T-helper 17 cell (primary cell): ENCODE results near the gene CASP7. TPM values are rescaled to one million over a fixed set of nuclear protein-coding genes. Genes with fewer than 3 reads are reported as not detected.

Experiments used
- ATAC-seq: fragments of 150-1000 bp; cut with Tn5 transposase; 2 replicates; pipeline ENCODE4 v1.10.0; 2021; ENCODE audit warnings: mild to moderate bottlenecking, moderate library complexity
- DNase-seq, 3 donors: peaks; one replicate each; pipeline versions ENCODE4 v3.0.0 to v3.0.0-alpha.2; 2020 to 2021
- H3K9me3 ChIP-seq: one replicate; pipeline ENCODE4 v1.7.0; 2013; ENCODE audit warnings: low read length, mild to moderate bottlenecking; ENCODE audit not compliant: control insufficient read depth, poor library complexity, severe bottlenecking
- H3K27ac Mint-ChIP-seq: one replicate; pipeline ENCODE4 v1.8.0; 2022; ENCODE audit warnings: mild to moderate bottlenecking, moderate library complexity, mixed read lengths
- H3K27me3 Mint-ChIP-seq: one replicate; pipeline ENCODE4 v1.8.0; 2022; ENCODE audit warnings: mixed read lengths
- H3K36me3 Mint-ChIP-seq: one replicate; pipeline ENCODE4 v1.8.0; 2022; ENCODE audit warnings: low read depth, mixed read lengths
- H3K4me1 Mint-ChIP-seq: one replicate; pipeline ENCODE4 v1.8.0; 2022; ENCODE audit warnings: mild to moderate bottlenecking, mixed read lengths
- H3K4me3 Mint-ChIP-seq: one replicate; pipeline ENCODE4 v1.8.0; 2022; ENCODE audit warnings: mild to moderate bottlenecking, moderate library complexity, mixed read lengths
- total RNA-seq, 4 donors: library from RNA in 2 of 4; stranded (reverse) in 2 of 4; gene quantifications; one replicate each; pipeline ENCODE4 v1.2.3 and lab custom pipeline; 2022 to 2026

The CASP7 gene
- total RNA-seq, 2 donors from 2014 or later: 12.7 to 14.2 TPM

- Mint-ChIP-seq H3K27ac (peak overlapping the region; percentile 86), H3K4me3 (no peak overlapping the region), H3K36me3 (peaks cover 5% of the 10 kb centered on the region), H3K27me3 (no peaks in the 10 kb centered on the region), H3K4me1 (peaks cover 29% of the 10 kb centered on the region)
- no peaks in the 10 kb centered on the region for H3K9me3 ChIP-seq
- DNase-seq (no peak), ATAC-seq (no peak)
These were observed 28.9 kb downstream of the CASP7 start for GRCh38 chr10:113708640-113709039.

- H3K9me3 ChIP-seq: no peaks in the 10 kb centered on the region
- peaks cover 5% of the 10 kb centered on the region for H3K36me3 Mint-ChIP-seq
- peaks cover 29% of the 10 kb centered on the region for H3K4me1 Mint-ChIP-seq
- H3K27ac Mint-ChIP-seq: peak overlapping the region; percentile 86
- no peak for DNase-seq
- no peak for ATAC-seq
- H3K27me3 Mint-ChIP-seq: no peaks in the 10 kb centered on the region
- H3K4me3 Mint-ChIP-seq: no peak overlapping the region
These were observed 29.6 kb downstream of the CASP7 start for GRCh38 chr10:113709221-113709838.

DNA sequence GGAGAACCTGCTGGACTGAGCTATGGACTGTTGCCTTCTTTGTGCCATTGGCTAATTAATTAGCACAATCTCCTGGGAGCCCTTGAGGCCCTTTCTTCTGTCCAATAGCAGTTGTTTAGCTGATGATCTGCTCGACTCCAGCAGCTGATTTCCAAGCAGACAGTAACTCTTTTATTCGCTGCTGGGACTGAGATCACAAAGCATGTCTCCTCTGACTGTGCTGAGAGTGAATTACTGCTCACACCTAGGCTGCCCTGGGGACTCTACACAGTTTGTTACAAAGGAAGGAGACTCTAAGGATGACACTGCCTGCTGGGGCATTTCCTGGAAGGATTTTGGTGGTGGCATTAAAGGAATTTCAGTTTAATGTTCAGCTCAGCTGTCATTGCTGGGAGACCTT lies 31.4 kb downstream of the CASP7 start:
- Mint-ChIP-seq H3K36me3 (peaks cover 5% of the 10 kb centered on the region), H3K4me1 (peaks cover 24% of the 10 kb centered on the region), H3K4me3 (no peak overlapping the region), H3K27me3 (no peaks in the 10 kb centered on the region), H3K27ac (peak overlapping the region; percentile 63)
- no peaks in the 10 kb centered on the region for H3K9me3 ChIP-seq
- DNase-seq (no peak), ATAC-seq (no peak)

DNA sequence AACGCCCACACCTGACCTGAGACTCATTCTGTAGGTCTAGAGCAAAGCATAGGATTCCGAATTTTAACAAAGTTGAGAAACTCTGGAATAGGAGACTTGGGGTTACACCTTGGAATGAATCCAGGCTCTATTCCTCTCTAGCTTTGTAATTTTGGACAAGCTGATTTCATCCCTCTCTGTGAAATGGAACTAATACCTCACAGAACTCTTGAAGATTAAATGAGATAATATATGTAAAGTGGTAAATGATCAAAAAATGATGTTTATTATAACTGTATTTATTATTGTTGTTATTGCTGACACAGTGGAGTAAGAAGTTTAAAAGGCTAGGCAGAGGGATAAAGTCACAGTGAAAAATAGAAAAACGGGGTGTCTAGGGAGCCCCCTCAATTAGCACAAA lies 32.3 kb downstream of the CASP7 start:
- no peak overlapping the region for H3K27ac Mint-ChIP-seq
- H3K4me3 Mint-ChIP-seq: no peak overlapping the region
- peaks cover 20% of the 10 kb centered on the region for H3K4me1 Mint-ChIP-seq
- peaks cover 5% of the 10 kb centered on the region for H3K36me3 Mint-ChIP-seq
- ATAC-seq (no peak), DNase-seq (no peak)
- H3K27me3 Mint-ChIP-seq: no peaks in the 10 kb centered on the region
- H3K9me3 ChIP-seq: no peaks in the 10 kb centered on the region

- H3K4me1 Mint-ChIP-seq: peaks cover 16% of the 10 kb centered on the region
- H3K36me3 Mint-ChIP-seq: peaks cover 5% of the 10 kb centered on the region
- ATAC-seq (no peak), DNase-seq (no peak)
- no peak overlapping the region for H3K4me3 Mint-ChIP-seq
- no peaks in the 10 kb centered on the region for H3K27me3 Mint-ChIP-seq
- H3K27ac Mint-ChIP-seq: no peak overlapping the region
- H3K9me3 ChIP-seq: no peaks in the 10 kb centered on the region
These were observed 33.3 kb downstream of the CASP7 start for GRCh38 chr10:113712755-113713639.

- Mint-ChIP-seq H3K4me1 (peaks cover 13% of the 10 kb centered on the region), H3K4me3 (no peak overlapping the region), H3K36me3 (peaks cover 5% of the 10 kb centered on the region), H3K27ac (no peak overlapping the region), H3K27me3 (no peaks in the 10 kb centered on the region)
- DNase-seq: no peak
- no peaks in the 10 kb centered on the region for H3K9me3 ChIP-seq
- ATAC-seq: no peak
These were observed 33.9 kb downstream of the CASP7 start for GRCh38 chr10:113713640-113713982.

GRCh38 chr10:113716109-113716910 lies 36.6 kb downstream of the CASP7 start:
- Mint-ChIP-seq H3K4me3 (no peak overlapping the region), H3K4me1 (peaks cover 5% of the 10 kb centered on the region), H3K27me3 (no peaks in the 10 kb centered on the region), H3K36me3 (peaks cover 8% of the 10 kb centered on the region), H3K27ac (no peak overlapping the region)
- DNase-seq (no peak), ATAC-seq (no peak)
- no peaks in the 10 kb centered on the region for H3K9me3 ChIP-seq

DNA sequence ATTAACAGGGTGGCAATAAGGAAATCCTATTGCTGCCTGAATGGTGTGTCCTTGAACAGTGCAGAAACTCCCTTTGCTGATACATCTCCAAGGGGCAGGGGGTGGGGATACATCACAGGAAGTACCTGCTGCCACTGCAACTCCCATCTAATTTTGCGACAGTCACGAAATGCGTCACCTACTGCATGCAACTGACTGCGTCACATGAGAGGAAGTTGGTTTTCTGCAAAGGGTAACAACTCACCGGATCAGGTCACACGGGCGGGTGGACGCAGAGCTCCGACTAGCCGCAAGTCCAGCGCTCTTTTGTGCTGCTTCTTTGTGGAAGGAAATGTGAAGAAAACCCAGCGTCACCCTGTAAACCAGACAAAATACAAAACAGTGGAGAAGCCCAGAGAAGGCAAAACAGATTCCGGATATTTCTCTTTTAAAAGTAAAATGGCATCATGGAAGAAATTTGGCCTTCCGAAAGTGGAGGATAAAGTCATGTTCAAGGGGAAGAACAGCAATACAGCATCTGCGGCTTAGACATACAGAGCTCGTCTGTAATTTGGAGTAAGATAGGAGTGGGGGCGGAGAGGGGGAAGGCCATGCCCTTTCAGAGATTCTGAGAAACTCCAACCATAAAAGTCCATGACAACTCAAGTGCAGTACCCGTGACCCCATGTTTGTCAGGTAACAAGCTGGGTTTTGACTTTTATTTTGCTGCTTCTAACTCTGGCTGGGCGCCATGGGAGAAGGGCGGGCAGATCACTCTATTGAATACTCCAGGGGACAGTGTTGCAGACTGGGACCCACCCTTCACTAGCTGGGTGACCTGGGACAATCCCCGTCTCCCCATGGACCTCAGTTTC lies 39.5 kb downstream of the CASP7 start:
- ATAC-seq: no peak

DNA sequence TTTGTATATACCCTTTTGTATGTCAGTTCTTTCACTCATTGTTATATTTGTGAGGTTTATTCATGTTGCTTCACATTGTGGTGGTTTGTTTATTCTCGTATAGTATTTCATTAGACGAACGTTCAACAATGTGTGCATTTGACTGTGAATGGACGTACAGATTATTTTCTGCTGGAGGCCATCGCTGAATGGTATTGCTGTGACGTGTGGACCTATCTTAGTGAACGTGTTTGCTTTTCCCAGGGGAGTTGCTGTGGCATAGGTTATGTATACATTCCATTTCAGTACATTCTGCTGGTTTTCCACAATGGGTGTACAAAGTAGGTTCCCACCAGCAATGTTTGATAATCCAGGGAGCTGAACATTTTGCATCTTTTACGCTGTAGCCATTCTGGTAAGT lies 40.7 kb downstream of the CASP7 start:
- Mint-ChIP-seq H3K27me3 (no peaks in the 10 kb centered on the region), H3K4me3 (no peak overlapping the region), H3K36me3 (peaks cover 6% of the 10 kb centered on the region), H3K4me1 (peaks cover 2% of the 10 kb centered on the region), H3K27ac (no peak overlapping the region)
- no peaks in the 10 kb centered on the region for H3K9me3 ChIP-seq
- DNase-seq: no peak
- ATAC-seq: no peak

More for the DNA sequence above, 39.5 kb downstream of the CASP7 start:
- Mint-ChIP-seq H3K36me3 (peaks cover 6% of the 10 kb centered on the region), H3K27ac (no peak overlapping the region), H3K4me1 (peaks cover 2% of the 10 kb centered on the region), H3K27me3 (no peaks in the 10 kb centered on the region), H3K4me3 (peak overlapping the region; percentile 56)
- DNase-seq: no peak
- no peaks in the 10 kb centered on the region for H3K9me3 ChIP-seq

DNA sequence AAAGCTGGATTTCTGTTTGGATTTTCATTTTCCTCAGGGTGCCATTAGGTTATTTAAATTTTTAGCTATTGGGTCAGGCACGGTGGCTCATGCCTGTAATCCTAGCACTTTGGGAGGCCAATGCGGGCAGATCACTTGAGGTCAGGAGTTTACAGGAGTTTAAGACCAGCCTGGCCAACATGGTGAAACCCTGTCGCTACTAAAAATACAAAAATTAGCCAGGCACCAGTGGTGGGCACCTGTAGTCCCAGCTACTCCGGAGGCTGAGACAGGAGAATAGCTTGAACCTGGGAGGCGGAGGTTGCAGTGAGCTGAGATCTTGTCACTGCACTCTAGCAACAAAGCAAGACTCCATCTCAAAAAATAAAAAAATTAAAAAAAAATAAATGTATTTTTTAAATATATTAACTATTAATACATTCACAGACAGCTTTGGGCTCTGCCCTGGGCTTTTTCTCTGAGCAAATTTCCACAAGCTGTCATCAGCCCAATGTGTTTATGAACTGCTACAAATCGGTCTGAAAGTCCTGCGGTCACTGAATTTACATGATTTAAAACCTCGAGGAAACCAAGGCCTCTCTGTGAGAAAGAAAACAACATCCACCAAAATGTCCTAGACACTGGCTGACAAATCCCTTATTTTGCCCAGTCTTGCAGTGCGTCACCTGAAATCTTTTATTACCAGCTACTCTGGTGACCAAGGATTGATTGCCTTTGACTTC lies 52.6 kb downstream of the CASP7 start:
- Mint-ChIP-seq H3K27ac (no peak overlapping the region), H3K36me3 (peaks cover 3% of the 10 kb centered on the region), H3K4me3 (no peak overlapping the region), H3K27me3 (no peaks in the 10 kb centered on the region), H3K4me1 (peaks cover 2% of the 10 kb centered on the region)
- DNase-seq (no peak), ATAC-seq (no peak)
- no peaks in the 10 kb centered on the region for H3K9me3 ChIP-seq

- ATAC-seq: no peak
- H3K9me3 ChIP-seq: no peaks in the 10 kb centered on the region
- Mint-ChIP-seq H3K4me1 (peaks cover 2% of the 10 kb centered on the region), H3K27ac (no peak overlapping the region), H3K36me3 (peaks cover 2% of the 10 kb centered on the region), H3K4me3 (no peak overlapping the region), H3K27me3 (no peaks in the 10 kb centered on the region)
- no peak for DNase-seq
These were observed 53.3 kb downstream of the CASP7 start for GRCh38 chr10:113732966-113733365.

DNA sequence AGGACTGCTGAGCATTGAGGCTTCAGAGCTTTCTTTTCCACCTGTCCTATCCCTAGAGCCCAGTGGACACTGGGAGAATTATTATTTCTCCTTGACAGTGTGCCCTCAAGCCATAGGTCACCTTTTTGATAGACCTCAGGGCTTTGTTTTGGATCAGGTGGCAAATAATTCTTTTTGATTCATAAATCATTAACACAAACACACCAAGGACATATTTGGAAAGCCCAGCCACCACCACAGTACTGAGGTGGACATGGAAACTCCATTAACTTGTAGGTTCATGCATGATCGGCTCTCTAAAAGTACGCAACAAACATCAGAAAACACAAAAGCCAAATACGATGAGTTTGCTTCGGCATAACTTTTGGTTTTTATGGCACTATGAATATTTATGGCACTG lies 53.9 kb downstream of the CASP7 start:
- Mint-ChIP-seq H3K27ac (no peak overlapping the region), H3K4me3 (no peak overlapping the region), H3K4me1 (peaks cover 2% of the 10 kb centered on the region), H3K36me3 (peaks cover 2% of the 10 kb centered on the region), H3K27me3 (peaks cover 3% of the 10 kb centered on the region)
- ATAC-seq: no peak
- H3K9me3 ChIP-seq: no peaks in the 10 kb centered on the region
- DNase-seq: no peak
